Right lobe of liver (tissue), 6 donors: ENCODE results near the gene SH2B3. TPM values are rescaled to one million over a fixed set of nuclear protein-coding genes. Genes with fewer than 3 reads are reported as not detected.

Experiments used
- ATAC-seq, 4 donors: fragments of 200-7000 bp; cut with Tn5 transposase; one replicate each; pipeline ENCODE4 v1.9.1; 2020; ENCODE audit warnings: mild to moderate bottlenecking in 4 of 4, moderate library complexity in 4 of 4
- DNase-seq, 3 donors: peaks; one replicate each; pipeline ENCODE4 v3.0.0-alpha.2; 2020
- H3K27ac ChIP-seq, 3 donors: fragments of 200-600 bp; one replicate each; pipeline ENCODE4 v1.8.0; 2022
- H3K27me3 ChIP-seq, 2 donors: fragments of 200-600 bp; one replicate each; pipeline ENCODE4 v1.8.0; 2022
- H3K36me3 ChIP-seq, 4 donors: fragments of 200-600 bp; sonication (generic) in 1 of 4; one replicate each; pipeline versions ENCODE4 v1.5.1 to v1.8.0; 2017 to 2022; ENCODE audit warnings: control low read depth in 1 of 4
- H3K4me1 ChIP-seq, 4 donors: fragments of 200-600 bp; sonication (generic) in 1 of 4; one replicate each; pipeline versions ENCODE4 v1.5.1 to v1.8.0; 2017 to 2022; ENCODE audit warnings: control low read depth in 1 of 4
- H3K4me3 ChIP-seq, 3 donors: fragments of 200-600 bp; one replicate each; pipeline ENCODE4 v1.8.0; 2022
- H3K9me3 ChIP-seq, 4 donors: fragments of 200-600 bp; sonication (generic) in 1 of 4; one replicate each; pipeline versions ENCODE4 v1.5.1 to v1.8.0; 2017 to 2022; ENCODE audit warnings: control low read depth in 1 of 4
- CTCF ChIP-seq, 4 donors: fragments of 200-600 bp in 3 of 4; fragments of 450-650 bp in 1 of 4; IDR thresholded peaks; one replicate each; pipeline versions ENCODE4 v1.5.1 to v1.8.0; 2016 to 2022; ENCODE audit warnings: antibody characterized with exemption in 4 of 4, mild to moderate bottlenecking in 2 of 4
- POLR2A ChIP-seq: fragments of 450-650 bp; IDR thresholded peaks from one replicate; pipeline ENCODE4 v1.6.1; 2017; ENCODE audit warnings: antibody characterized with exemption, mild to moderate bottlenecking
- WGBS: methylation state at CpG from one replicate; pipeline ENCODE4 v1.1.6; 2018; ENCODE audit warnings: low coverage, low lambda C conversion rate; ENCODE audit not compliant: insufficient coverage; ENCODE audit errors: missing lambda C conversion rate; 5-methylcytosine and 5-hydroxymethylcytosine counted together
- intact Hi-C, 2 donors: fragments of 100-400 bp; cut with DNase I; formaldehyde crosslinking; loops; one replicate each; pipeline versions ENCODE4 v1.11.2 to v1.14.1; 2022
- total RNA-seq, 6 experiments: library from RNA; depleted of rRNA in 2 of 6; stranded (reverse); fragments of >200 nt in 2 of 6; fragmentation: NEBNext Ultra II Directional in 3 of 6; extraction: Animal tissue kit (Norgen Biotek cat#: 25700) in 3 of 6; gene quantifications; one replicate each; pipeline versions ENCODE4 v1.1.0 to v1.2.4, GENCODE V29; 2016 to 2023
- donor health status: DM: no; HTN: yes; CAD: no.
- donor health status: DM: no; HTN: no; CAD: no.
- donor health status: DM: no; HTN: no; CAD: no.
- donor health status: DM: no; HTN: yes; CAD: no.
- donor health status: DM: no; HTN: yes; CAD: no.

The SH2B3 gene
- total RNA-seq, 6 experiments from 2014 or later = 6.7 to 43.5 (median 17.0) TPM

GRCh38 chr12:111429828-111430432, 24.2 kb downstream of the SH2B3 start:
- H3K9me3 ChIP-seq = no peaks in the 10 kb centered on the region
- DNase-seq (no peak), ATAC-seq (peak in 2 of 4 donors; percentile 0 to 2)
- no peak for TF ChIP-seq POLR2A
- TF ChIP-seq CTCF (IDR thresholded peaks at IDR 0.05) = no peak
- intact Hi-C loops = no loop called here
- H3K4me3 ChIP-seq = peak overlapping the region in 1 of 3 donors; percentile 17
- H3K27me3 ChIP-seq = no peaks in the 10 kb centered on the region
- H3K27ac ChIP-seq = peak overlapping the region; percentile 88 to 94 (median 92)
- WGBS = 19% methylated on average over 11 of the region's 21 CpGs
- H3K4me1 ChIP-seq = peaks cover 0 to 72% (median 41%) of the 10 kb centered on the region in 4 donors
- H3K36me3 ChIP-seq = no peaks in the 10 kb centered on the region

GRCh38 chr12:111430433-111431353, 25.0 kb downstream of the SH2B3 start:
- intact Hi-C loops = no loop called here
- Histone ChIP-seq H3K4me1 (peaks cover 0 to 72% (median 40%) of the 10 kb centered on the region in 4 donors), H3K9me3 (no peaks in the 10 kb centered on the region), H3K27me3 (no peaks in the 10 kb centered on the region), H3K4me3 (peak overlapping the region in 1 of 3 donors; percentile 17), H3K36me3 (no peaks in the 10 kb centered on the region), H3K27ac (peak overlapping the region; percentile 88 to 94 (median 92))
- DNase-seq = peak; percentile 68 to 85 (median 80)
- TF ChIP-seq CTCF (IDR thresholded peaks at IDR 0.05) = no peak
- TF ChIP-seq POLR2A = no peak
- peak; percentile 15 to 61 (median 30) for ATAC-seq
- 9% methylated on average over 16 of the region's 17 CpGs for WGBS

GRCh38 chr12:111431772-111432171, 26.0 kb downstream of the SH2B3 start:
- Histone ChIP-seq H3K9me3 (no peaks in the 10 kb centered on the region), H3K4me3 (no peak overlapping the region), H3K27ac (peak overlapping the region; percentile 88 to 94 (median 92)), H3K27me3 (no peaks in the 10 kb centered on the region), H3K4me1 (peaks cover 0 to 71% (median 36%) of the 10 kb centered on the region in 4 donors), H3K36me3 (no peaks in the 10 kb centered on the region)
- DNase-seq (no peak), ATAC-seq (no peak)
- intact Hi-C loops = no loop called here
- WGBS = 30% methylated on average over 5 of the region's 6 CpGs
- TF ChIP-seq CTCF (IDR thresholded peaks at IDR 0.05) (no peak), POLR2A (no peak)

GRCh38 chr12:111434049-111434448, 28.3 kb downstream of the SH2B3 start:
- H3K9me3 ChIP-seq = no peaks in the 10 kb centered on the region
- intact Hi-C loops = no loop called here
- peak overlapping the region; percentile 88 to 94 (median 92) for H3K27ac ChIP-seq
- H3K27me3 ChIP-seq = no peaks in the 10 kb centered on the region
- no peak for TF ChIP-seq CTCF (IDR thresholded peaks at IDR 0.05)
- TF ChIP-seq POLR2A = no peak
- ATAC-seq = peak in 1 of 4 donors; percentile 3
- H3K4me1 ChIP-seq = peaks cover 0 to 70% (median 36%) of the 10 kb centered on the region in 4 donors
- 14% methylated on average over 3 of the region's 3 CpGs for WGBS
- no peak for DNase-seq
- H3K4me3 ChIP-seq = peak overlapping the region in 1 of 3 donors; percentile 12
- H3K36me3 ChIP-seq = no peaks in the 10 kb centered on the region
